Measurements from ENCODE around the gene GJC2. TPM values are rescaled to one million over a fixed set of nuclear protein-coding genes. Genes with fewer than 3 reads are reported as not detected.

The GJC2 gene
- total RNA-seq, 1 donor from 2014 or later: 1.0 TPM

GRCh38 chr1:228207851-228208821 is 58.4 kb downstream of the GJC2 start, which contains the start of gene OBSCN:
TSS of gene OBSCN (plus strand) at chr1:228208044. CDS start at chr1:228211784, 3,740 bp downstream.
- intact Hi-C loops (cut with micrococcal nuclease): no loop called here
- Histone ChIP-seq H3K27me3 (ENCODE audit: low read depth) (peaks cover 31% of the 10 kb centered on the region), H3K4me3 (peak within 1 kb of the TSS; percentile 77), H3K4me1 (peaks cover 75% of the 10 kb centered on the region), H3K9me3 (replicated peaks) (no peaks in the 10 kb centered on the region), H3K27ac (replicated peaks) (peak within 1 kb of the TSS; percentile 98), H3K36me3 (peaks cover 10% of the 10 kb centered on the region)
- TF ChIP-seq, protein P1, sequence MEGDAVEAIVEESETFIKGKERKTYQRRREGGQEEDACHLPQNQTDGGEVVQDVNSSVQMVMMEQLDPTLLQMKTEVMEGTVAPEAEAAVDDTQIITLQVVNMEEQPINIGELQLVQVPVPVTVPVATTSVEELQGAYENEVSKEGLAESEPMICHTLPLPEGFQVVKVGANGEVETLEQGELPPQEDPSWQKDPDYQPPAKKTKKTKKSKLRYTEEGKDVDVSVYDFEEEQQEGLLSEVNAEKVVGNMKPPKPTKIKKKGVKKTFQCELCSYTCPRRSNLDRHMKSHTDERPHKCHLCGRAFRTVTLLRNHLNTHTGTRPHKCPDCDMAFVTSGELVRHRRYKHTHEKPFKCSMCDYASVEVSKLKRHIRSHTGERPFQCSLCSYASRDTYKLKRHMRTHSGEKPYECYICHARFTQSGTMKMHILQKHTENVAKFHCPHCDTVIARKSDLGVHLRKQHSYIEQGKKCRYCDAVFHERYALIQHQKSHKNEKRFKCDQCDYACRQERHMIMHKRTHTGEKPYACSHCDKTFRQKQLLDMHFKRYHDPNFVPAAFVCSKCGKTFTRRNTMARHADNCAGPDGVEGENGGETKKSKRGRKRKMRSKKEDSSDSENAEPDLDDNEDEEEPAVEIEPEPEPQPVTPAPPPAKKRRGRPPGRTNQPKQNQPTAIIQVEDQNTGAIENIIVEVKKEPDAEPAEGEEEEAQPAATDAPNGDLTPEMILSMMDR (IDR thresholded peaks at IDR 0.05; ENCODE audit: borderline replicate concordance): no peak
- peak; percentile 73 for DNase-seq

- Histone ChIP-seq H3K27ac (replicated peaks) (peak overlapping the region; percentile 98), H3K36me3 (peaks cover 11% of the 10 kb centered on the region), H3K27me3 (ENCODE audit: low read depth) (peaks cover 31% of the 10 kb centered on the region), H3K9me3 (replicated peaks) (no peaks in the 10 kb centered on the region), H3K4me3 (peak overlapping the region; percentile 77), H3K4me1 (peaks cover 82% of the 10 kb centered on the region)
- DNase-seq: no peak
- intact Hi-C loops (cut with micrococcal nuclease): no loop called here
- TF ChIP-seq, protein P1 (IDR thresholded peaks at IDR 0.05; ENCODE audit: borderline replicate concordance): no peak
Measured at GRCh38 chr1:228208831-228209551, 59.3 kb downstream of the GJC2 start.

Other genes with a start within 250 kb of the GJC2 start
- gene WNT9A, start 202.0 kb upstream of the GJC2 start, total RNA-seq: 4.8 TPM
- not detected for gene WNT3A, start 142.9 kb upstream of the GJC2 start, total RNA-seq
- gene ARF1, start 67.2 kb upstream of the GJC2 start, total RNA-seq: 294 TPM
- gene C1orf35, start 46.6 kb upstream of the GJC2 start, total RNA-seq: 7.1 TPM
- gene MRPL55, start 40.6 kb upstream of the GJC2 start, total RNA-seq: 51.0 TPM
- 150 TPM for gene GUK1, start 9.7 kb upstream of the GJC2 start, total RNA-seq
- gene IBA57, start 15.9 kb downstream of the GJC2 start, total RNA-seq: 15.0 TPM
- 316 TPM for gene OBSCN, start 58.1 kb downstream of the GJC2 start, total RNA-seq

Data from left ventricle myocardium inferior (tissue), 1 donor.